GM18867 (cell line): Measurements from ENCODE around the gene EPB41L3.

Experiments used
- ATAC-seq: cut with Tn5 transposase; IDR thresholded peaks from one replicate; pipeline ENCODE4 v1.9.1; 2021; ENCODE audit warnings: mild to moderate bottlenecking, moderate library complexity; ENCODE audit not compliant: unreplicated experiment

EPB41L3 gene

DNA sequence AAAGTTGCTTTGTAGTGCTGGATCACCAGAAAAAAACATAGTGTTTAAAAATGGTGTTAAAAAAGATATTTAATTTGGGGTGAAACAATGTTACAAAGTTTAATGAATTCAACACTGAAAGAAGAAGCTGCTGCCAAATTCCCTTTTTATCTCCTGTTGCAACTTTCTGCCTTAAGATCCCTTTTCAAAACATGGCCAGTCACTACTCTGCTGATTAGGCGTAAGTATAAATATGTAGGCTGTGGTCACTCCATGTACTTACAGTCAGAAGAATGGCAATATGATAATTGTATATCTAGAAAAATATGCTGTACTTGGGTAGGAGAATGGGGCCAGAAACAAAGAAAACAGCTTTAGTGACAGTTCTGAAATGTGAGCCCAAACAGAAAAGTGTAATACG is 124.8 kb downstream of the EPB41L3 start:
- ATAC-seq, result no peak

GRCh38 chr18:5417342-5417741 is 126.5 kb downstream of the EPB41L3 start:
- no peak for ATAC-seq

DNA sequence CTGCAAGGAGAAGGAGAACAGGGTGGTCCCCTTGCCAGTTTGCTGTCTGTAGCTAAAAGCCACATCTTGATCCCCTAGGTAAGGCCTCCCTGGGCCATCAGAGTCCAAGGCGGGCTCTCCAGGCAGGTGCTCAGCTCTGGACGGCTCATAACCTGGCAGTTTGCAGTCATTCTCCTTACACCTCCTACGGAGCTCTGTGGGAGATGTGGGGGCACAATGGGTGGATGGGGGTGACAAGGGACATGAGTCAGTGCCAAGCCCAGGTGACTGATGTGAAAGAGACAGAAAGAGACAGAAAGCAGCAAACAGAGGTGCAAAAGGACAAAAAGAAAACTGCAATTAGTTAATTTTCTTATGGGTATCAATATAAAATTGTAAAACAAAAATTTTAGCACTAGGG is 127.7 kb downstream of the EPB41L3 start:
- no peak for ATAC-seq

DNA sequence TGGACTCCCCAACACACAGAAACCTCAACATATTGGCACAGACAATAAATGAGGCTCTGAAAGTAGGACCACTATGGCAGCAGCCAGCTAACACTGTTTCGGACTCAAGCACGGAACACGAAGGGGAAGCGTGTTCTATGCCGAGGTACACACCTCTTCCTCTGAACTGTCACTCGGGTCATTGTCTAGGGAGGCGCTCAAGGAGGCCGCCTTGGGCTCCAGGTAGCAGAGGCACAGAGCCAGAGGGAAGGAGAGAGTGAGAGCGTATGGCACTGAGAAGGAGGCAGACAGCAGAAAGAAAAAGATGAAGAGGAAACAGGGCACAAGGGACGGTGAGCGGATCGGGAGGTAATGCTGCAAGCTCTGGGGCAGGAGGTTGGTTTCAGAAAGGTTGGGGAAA is 128.1 kb downstream of the EPB41L3 start:
- ATAC-seq, result no peak

DNA sequence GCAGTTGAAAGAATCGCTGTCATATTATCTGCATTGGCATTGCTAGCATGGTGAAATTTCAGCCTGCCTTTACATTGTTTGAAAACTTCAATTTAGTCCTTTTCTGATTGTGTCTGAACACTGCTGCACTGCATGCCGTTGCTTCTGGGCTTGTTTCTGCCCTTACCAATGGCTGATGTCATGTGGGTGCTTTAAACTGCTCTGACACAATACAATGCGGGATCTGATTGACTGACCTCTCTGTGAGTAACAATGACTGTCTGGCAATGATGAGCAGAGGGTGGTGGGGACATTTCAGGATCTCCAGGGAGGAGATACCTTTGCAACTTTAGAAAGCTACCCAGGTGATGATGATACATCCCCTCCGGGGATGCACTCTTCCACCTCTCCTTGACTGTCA is 128.8 kb downstream of the EPB41L3 start:
- no peak for ATAC-seq

- no peak for ATAC-seq
These were observed 129.3 kb downstream of the EPB41L3 start for GRCh38 chr18:5414546-5414945.

GRCh38 chr18:5413447-5413846 is 130.3 kb downstream of the EPB41L3 start:
- ATAC-seq, result no peak

GRCh38 chr18:5410582-5410981 is 133.2 kb downstream of the EPB41L3 start:
- no peak for ATAC-seq

- ATAC-seq, result no peak
These were observed 145.5 kb downstream of the EPB41L3 start for GRCh38 chr18:5398269-5398668.

- ATAC-seq, result no peak
These were observed 146.7 kb downstream of the EPB41L3 start for GRCh38 chr18:5397102-5397501.

DNA sequence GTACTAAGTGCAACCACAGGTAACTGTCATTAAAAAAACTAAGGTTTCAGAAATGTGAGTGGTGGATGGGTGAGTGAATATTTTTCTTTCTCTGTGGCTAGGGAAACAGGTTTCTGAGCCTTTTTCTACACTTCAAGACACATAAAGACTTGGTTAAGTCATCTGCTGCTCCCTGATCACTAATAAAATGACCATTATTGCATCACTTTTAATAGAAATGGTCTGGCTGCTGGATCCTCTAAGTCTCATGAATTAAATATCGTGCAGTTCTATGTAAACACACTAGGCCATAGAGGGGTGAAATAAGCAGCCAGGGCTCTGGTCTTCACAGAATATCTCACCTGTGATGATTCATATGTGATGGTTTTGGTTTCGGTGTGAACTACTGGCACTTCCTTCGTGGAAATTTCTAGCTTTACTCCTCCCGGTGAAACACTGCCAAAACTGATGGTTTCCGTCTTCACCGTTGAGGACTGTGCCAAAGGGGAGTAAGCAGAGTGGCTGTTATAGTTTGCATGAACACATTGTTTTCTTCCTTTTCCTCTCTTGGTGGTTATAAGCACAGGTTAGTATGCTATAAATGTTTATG is 147.8 kb downstream of the EPB41L3 start:
- ATAC-seq, result peak; percentile 86

DNA sequence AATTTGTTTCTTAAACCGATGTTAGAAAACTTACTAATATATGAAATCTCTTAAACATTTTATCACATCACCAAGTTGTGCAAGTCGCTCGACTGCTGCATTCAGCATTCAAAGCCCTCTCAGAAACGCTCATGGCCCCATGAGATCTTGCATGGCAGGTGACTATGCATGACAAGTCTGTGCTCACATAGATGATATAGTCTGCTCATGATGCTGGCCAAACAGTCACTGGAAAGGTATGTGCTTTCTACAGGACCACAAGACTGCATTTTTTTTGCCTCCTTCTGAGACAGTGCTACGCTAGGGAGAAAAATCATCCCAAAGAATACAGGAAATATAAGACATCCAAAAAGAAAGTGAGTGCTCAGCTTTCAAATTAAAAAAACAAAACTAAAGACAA is 150.0 kb downstream of the EPB41L3 start:
- ATAC-seq, result no peak

DNA sequence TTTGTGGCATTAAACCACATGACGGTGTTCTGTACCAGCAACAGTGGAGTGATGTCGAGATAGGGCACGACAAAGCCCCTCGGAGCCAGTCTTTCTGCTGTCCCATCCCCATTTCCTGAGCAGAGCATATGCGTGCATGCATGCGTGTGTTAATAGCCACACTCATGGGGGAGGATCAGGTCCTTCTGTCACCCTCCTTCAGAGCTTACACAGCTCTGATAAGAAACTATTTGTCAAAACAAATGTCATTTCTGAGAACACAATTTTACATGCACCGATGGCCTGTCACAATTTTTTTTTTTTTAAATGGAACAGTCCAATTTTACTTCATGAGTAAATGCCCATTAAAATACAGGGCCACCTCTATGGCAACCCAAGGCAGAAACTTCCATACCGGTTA is 152.4 kb downstream of the EPB41L3 start:
- no peak for ATAC-seq

DNA sequence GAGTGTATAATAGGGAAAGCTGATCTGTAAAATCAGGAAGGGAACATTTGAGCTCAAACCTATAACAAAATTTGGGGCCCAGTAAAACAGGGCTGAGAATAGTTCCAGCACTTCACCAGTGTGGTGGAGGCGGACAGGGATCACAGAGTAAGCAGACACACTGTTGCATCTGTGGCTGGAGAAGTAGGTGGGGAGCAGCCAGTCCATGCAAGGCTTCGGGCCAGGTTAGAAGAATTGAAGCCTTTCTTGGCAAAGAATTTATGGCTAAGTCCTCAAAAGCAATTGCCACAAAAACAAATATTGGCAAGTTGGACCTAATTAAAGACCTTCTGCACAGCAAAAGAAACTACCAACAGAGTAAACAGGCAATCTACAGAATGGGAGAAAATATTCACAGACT is 154.4 kb downstream of the EPB41L3 start:
- no peak for ATAC-seq

- ATAC-seq, result no peak
These were observed 154.9 kb downstream of the EPB41L3 start for GRCh38 chr18:5388896-5389295.

DNA sequence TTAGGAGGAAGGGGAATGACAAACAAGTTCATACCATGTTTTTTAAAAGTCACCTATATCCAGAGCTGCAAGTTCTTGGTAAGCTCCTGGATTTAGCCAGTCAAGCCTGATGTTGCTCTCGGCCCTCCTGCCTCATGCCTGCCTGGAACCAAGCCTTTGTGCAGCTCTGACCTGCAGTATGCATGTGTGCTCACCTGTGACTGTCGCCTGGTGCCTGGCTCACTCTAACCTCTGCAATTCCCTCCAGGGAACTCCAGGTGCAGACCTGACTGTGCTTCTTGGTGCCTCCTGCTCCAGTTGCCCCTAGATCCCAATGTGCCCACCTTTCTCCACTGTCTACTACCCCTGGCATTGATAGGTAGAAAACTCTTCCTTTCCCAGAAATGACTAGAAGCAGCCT is 163.2 kb downstream of the EPB41L3 start:
- ATAC-seq, result no peak

- ATAC-seq, result no peak
These were observed 166.8 kb downstream of the EPB41L3 start for GRCh38 chr18:5376986-5377385.

- ATAC-seq, result no peak
These were observed 173.5 kb downstream of the EPB41L3 start for GRCh38 chr18:5370332-5370731.

DNA sequence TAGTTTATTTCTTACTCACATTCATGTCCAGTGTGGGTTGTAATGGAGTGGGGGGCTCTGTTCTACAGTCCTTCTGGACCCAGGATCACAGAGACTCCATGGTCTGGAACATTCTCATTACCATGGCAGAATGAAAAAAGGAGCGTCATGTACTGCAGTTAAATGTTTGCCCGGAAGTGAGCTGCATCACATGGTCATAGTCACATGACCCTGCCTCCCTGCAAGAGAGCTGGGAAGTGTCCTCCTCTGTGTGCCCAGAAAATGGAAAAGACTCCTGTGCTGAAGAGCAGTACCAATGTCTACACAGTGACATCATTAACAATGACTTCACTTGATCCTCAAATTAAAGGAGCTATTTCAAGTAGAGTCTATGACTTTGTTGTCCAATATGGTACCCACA is 174.3 kb downstream of the EPB41L3 start:
- ATAC-seq, result no peak

DNA sequence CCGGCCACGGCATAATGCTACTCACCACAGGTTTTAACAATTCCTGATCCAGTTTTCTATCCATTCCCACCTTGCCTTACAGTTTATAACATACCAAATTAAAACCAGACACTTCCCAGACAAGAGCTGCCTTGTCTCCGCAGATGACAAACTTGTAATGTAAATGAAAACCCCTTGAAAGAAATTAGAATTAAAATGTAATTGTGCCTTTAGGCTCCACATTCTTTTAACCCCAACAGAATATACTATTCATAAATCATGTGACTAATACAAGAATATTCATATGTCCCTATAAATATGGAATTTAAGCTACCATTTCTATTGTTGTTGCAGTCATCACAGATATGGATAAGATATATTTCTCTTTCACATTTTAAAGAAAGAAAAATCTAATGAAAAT is 178.4 kb downstream of the EPB41L3 start:
- no peak for ATAC-seq

DNA sequence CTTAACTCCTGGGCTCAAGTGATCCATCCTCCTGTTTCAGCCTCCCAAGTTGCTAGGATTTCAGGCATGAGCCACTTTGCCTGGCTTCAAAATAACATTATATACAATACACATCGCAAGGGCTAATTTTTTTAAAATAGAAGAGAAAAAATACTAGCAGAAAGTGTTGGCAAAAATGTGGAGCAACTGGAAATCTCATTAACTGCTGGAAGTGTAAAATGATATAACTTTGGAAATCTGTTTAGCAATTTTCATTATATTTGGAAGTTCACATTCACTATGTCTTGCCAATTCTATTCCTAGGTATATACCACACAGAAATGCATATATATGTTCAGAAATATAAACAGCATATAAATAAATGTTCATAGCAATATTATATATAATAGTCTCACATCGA is 193.2 kb downstream of the EPB41L3 start:
- ATAC-seq, result no peak
